ENCODE data around the gene PNMA1. TPM values are rescaled to one million over a fixed set of nuclear protein-coding genes. Genes with fewer than 3 reads are reported as not detected.

Gene PNMA1
- total and polyA plus RNA-seq, 9 of the 15 experiments (the other 6 are each of a cell fraction or from before 2014, with no cell fraction given), result 1.7 to 26.4 (median 8.7) TPM

DNA sequence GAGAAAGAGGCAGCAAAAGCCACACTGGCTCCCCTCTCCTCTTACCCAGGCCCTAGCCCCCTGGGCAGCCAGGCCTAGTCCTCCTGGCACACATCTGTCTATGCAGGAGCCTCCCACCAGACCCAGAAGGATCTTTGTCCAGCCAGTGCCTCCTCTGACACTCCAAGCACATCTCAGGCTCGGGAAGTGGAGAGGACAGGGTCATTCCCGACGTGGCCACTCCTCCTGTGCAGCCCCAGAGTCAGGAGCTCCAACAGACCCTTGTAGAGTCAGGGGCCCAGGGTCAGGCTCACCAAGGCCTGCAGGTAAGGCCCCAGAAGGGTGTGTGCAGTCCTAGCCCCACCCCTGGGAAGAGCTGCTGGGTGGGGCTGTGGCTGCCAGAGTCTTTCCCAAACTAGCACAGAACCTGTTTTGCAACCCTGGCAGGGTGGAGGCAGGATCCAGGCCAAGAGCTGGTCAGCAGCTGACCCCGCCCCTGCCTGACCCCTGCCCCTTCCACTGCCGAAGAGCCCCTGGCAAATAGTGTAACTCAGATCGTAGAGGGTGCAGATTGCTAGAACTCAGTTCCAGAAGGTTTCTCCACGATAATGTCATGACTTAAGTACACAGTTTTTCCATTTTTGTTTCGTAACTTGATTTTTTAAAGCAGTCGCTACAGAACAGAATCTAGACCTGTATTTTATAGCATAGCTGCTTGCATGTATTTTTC lies 26.6 kb upstream of the PNMA1 start:
- in situ Hi-C loops (cut with MboI) (no loop called here), intact Hi-C loops (cut with micrococcal nuclease) (loop anchor here (2.0 to 5.0 kb wide), 3 partner anchors 14 to 147 kb away; partner anchors contain the start of gene ZNF410)
- no TSS peak for BruUV-seq (replicated peaks)
- no peaks in the 10 kb centered on the region for H3K9me1 ChIP-seq (ENCODE audit: control insufficient read depth, insufficient read depth, low read length)
- peaks cover 50 to 73% of the 10 kb centered on the region in 2 experiments for H3K4me1 ChIP-seq (replicated peaks in 1 of 2; ENCODE audit: control insufficient read depth in 2 of 2, insufficient read depth in 2 of 2, low read length in 2 of 2)
- peak; percentile 38 for ATAC-seq
- H3K4me2 ChIP-seq (ENCODE audit: insufficient read depth, low read length), result peak overlapping the region; percentile 66
- peaks cover 83% of the 10 kb centered on the region for H3K79me2 ChIP-seq (ENCODE audit: control insufficient read depth, insufficient read depth, low read length)
- no peaks in the 10 kb centered on the region for H3K27me3 ChIP-seq (ENCODE audit: control insufficient read depth in 2 of 2, insufficient read depth in 2 of 2, low read length in 2 of 2)
- TF ChIP-seq CEBPG (CRISPR knock-in tag; IDR thresholded peaks at IDR 0.05) (no peak), CEBPG (tag; conservative IDR thresholded peaks at IDR 0.05 in 1 of 2, IDR thresholded peaks at IDR 0.05 in 1 of 2) (peak in 1 of 2 experiments; percentile 32; a peak in 1 of 4 replicates), CEBPB (tag; IDR thresholded peaks at IDR 0.05) (peak; percentile 56), RBM17 (IDR thresholded peaks at IDR 0.05; ENCODE audit: borderline replicate concordance, low read depth, low read length) (no peak), NR2C2 (CRISPR knock-in tag; IDR thresholded peaks at IDR 0.05) (no peak), NR2C2 (tag; IDR thresholded peaks at IDR 0.05) (peak; percentile 31; the same call in 1 of the 2 replicates)
- TF ChIP-seq, protein P1, sequence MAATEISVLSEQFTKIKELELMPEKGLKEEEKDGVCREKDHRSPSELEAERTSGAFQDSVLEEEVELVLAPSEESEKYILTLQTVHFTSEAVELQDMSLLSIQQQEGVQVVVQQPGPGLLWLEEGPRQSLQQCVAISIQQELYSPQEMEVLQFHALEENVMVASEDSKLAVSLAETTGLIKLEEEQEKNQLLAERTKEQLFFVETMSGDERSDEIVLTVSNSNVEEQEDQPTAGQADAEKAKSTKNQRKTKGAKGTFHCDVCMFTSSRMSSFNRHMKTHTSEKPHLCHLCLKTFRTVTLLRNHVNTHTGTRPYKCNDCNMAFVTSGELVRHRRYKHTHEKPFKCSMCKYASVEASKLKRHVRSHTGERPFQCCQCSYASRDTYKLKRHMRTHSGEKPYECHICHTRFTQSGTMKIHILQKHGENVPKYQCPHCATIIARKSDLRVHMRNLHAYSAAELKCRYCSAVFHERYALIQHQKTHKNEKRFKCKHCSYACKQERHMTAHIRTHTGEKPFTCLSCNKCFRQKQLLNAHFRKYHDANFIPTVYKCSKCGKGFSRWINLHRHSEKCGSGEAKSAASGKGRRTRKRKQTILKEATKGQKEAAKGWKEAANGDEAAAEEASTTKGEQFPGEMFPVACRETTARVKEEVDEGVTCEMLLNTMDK (IDR thresholded peaks at IDR 0.05; ENCODE audit: borderline replicate concordance, insufficient read depth, low read depth, low read length, poor library complexity, severe bottlenecking), result no peak
- 28% methylated on average over 8 of the region's 9 CpGs for WGBS (ENCODE audit: insufficient coverage, low coverage, missing lambda C conversion rate)
- peak; percentile 45 to 68 (median 54) for DNase-seq (ENCODE audit: extremely low read depth in 1 of 4, low spot score in 3 of 4)
- H3K4me3 ChIP-seq, result peak overlapping the region; percentile 17; the same call in 1 of the 2 replicates
- peak; percentile 77 for FAIRE-seq
- no peak overlapping the region for H2AFZ ChIP-seq (ENCODE audit: low read depth, low read length)
- ChIA-PET CTCF (ENCODE audit: low intra/inter-chr PET ratio) (no interaction called here), POLR2A (interaction anchor here (0.6 to 6.8 kb wide), 8 partner anchors 9 to 727 kb away, joined by 3 to 80 read pairs (median 8); a partner anchor contains a TSS)
- peak overlapping the region; percentile 86 for H3K27ac ChIP-seq (ENCODE audit: extremely low read depth, low read depth, low read length)
- peak overlapping the region; percentile 60 to 84 for H3K9ac ChIP-seq (ENCODE audit: insufficient read depth in 1 of 2, low read depth in 2 of 2, low read length in 2 of 2)
- H4K20me1 ChIP-seq (replicated peaks; ENCODE audit: control insufficient read depth, insufficient read depth, low read length), result no peaks in the 10 kb centered on the region; the same call in 1 of the 2 replicates
- peaks cover 52% of the 10 kb centered on the region; the same call in 2 of the 3 replicates for H3K36me3 ChIP-seq (ENCODE audit: control insufficient read depth, insufficient read depth, low read length)
- no peaks in the 10 kb centered on the region for H3K9me3 ChIP-seq (replicated peaks; ENCODE audit: control insufficient read depth, insufficient read depth, low read depth, low read length)
